ENCODE measurements around the gene RTN3.
A peak's percentile ranks its signal among the peaks of the same experiment; 100 is the strongest.
"Not testable (repeated sequence)": the region's sequence is repeated elsewhere in the genome, so short reads cannot be mapped to it uniquely, and the experiment has no call there.

Gene RTN3, protein sequence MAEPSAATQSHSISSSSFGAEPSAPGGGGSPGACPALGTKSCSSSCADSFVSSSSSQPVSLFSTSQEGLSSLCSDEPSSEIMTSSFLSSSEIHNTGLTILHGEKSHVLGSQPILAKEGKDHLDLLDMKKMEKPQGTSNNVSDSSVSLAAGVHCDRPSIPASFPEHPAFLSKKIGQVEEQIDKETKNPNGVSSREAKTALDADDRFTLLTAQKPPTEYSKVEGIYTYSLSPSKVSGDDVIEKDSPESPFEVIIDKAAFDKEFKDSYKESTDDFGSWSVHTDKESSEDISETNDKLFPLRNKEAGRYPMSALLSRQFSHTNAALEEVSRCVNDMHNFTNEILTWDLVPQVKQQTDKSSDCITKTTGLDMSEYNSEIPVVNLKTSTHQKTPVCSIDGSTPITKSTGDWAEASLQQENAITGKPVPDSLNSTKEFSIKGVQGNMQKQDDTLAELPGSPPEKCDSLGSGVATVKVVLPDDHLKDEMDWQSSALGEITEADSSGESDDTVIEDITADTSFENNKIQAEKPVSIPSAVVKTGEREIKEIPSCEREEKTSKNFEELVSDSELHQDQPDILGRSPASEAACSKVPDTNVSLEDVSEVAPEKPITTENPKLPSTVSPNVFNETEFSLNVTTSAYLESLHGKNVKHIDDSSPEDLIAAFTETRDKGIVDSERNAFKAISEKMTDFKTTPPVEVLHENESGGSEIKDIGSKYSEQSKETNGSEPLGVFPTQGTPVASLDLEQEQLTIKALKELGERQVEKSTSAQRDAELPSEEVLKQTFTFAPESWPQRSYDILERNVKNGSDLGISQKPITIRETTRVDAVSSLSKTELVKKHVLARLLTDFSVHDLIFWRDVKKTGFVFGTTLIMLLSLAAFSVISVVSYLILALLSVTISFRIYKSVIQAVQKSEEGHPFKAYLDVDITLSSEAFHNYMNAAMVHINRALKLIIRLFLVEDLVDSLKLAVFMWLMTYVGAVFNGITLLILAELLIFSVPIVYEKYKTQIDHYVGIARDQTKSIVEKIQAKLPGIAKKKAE

DNA sequence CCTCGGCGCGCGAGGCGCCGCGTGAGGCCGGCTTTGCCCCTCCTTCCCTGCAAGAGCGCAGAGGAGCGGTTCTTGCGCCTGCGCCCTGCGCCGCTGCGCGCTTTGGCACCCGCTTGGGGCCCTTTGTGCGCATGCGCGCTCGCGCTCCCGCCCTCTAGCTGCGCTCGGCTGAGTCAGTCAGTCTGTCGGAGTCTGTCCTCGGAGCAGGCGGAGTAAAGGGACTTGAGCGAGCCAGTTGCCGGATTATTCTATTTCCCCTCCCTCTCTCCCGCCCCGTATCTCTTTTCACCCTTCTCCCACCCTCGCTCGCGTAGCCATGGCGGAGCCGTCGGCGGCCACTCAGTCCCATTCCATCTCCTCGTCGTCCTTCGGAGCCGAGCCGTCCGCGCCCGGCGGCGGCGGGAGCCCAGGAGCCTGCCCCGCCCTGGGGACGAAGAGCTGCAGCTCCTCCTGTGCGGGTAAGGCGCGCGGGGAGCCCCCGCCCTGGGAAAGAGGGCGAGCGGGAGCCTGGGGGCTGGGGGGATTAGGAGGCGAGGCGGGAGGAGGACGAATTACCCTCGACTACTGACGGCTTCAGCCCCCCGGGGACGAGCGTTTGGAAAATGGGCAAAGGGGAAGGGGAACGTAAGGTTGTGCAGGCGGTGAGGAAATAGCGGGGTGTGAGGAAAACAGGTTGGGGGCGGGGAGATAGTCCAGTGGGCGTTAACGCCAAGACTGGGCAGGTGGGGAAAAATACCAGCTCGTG is at the start of gene RTN3:
Gene RTN3, plus strand, starts transcription at position 180 of the 745 bp plus-strand sequence. Its CDS starts 137 bp downstream, at position 317.
- DNase-seq (ENCODE audit: insufficient read length, low spot score), result peak; percentile 96
- peak; percentile 92 for FAIRE-seq
- peak; percentile 91 for TF ChIP-seq POLR2A (IDR thresholded peaks at IDR 0.05; ENCODE audit: low read depth, low read length)

GRCh38 chr11:63635762-63636465 is 45.4 kb upstream of the RTN3 start:
- DNase-seq (ENCODE audit: insufficient read length, low spot score) (peak; percentile 61), FAIRE-seq (peak; percentile 73)
- no peak for TF ChIP-seq POLR2A (IDR thresholded peaks at IDR 0.05; ENCODE audit: low read depth, low read length)

DNA sequence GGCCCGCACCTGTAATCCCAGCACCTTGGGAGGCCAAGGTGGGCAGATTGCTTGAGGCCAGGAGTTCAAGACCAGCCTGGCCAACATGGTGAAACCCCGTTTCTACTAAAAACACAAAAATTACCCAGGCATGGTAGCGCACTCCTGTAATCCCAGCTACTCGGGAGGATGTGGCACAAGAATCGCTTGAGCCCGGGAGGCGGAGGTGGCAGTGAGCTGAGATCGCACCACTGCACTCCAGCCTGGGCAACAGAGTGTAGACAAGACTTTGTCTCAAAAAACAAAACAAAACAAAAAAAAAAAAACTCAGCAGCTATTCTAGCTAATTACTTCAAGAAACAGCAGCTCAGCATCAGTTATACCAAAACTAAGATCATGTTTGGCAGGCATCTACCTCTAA is 42.9 kb upstream of the RTN3 start:
- DNase-seq (ENCODE audit: insufficient read length, low spot score); FAIRE-seq: not testable (repeated sequence)

- DNase-seq (ENCODE audit: insufficient read length, low spot score), result no peak
- TF ChIP-seq POLR2A (IDR thresholded peaks at IDR 0.05; ENCODE audit: low read depth, low read length), result no peak
- no peak for FAIRE-seq
Observed at GRCh38 chr11:63639199-63639832, 42.0 kb upstream of the RTN3 start.

DNA sequence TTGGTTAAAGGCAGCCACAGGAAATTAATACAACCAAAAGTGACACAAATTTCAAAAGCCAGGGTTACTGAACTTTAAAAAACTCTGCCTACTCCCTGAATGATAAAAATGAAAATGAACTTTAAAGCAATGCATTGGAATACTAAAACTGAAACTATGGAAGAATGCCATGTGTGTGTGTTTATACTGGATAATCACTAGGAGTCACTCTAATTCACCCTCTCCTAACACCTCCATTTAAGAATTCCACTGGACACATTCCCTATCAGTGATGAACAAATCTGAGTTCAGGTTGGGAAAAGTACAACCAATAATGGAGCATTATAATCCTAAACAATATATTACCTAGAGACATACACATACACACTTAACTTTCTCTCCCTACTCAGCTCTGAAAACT is 39.6 kb upstream of the RTN3 start:
- peak; percentile 84 for FAIRE-seq
- no peak for DNase-seq (ENCODE audit: insufficient read length, low spot score)
- TF ChIP-seq POLR2A (IDR thresholded peaks at IDR 0.05; ENCODE audit: low read depth, low read length), result no peak

DNA sequence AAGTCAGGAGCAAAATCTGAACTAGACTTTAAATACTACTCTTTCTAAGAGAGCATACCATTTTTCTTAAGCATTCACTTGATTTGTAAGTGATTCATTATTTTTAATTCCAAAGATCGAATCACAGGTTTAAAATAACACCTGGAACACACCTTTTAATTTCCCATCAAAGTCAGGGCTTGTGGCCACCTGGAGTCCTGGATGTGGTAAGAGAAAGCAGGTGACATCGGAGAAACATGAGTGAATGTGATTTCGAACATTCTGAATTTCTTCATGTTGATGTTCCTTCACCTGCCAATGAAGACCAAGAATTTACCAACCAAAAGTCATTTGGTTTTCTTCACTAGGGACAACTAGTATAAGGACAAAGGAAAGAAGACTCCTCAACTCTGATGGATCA is 38.1 kb upstream of the RTN3 start:
- FAIRE-seq, result peak; percentile 11
- DNase-seq (ENCODE audit: insufficient read length, low spot score), result no peak
- TF ChIP-seq POLR2A (IDR thresholded peaks at IDR 0.05; ENCODE audit: low read depth, low read length), result no peak

DNA sequence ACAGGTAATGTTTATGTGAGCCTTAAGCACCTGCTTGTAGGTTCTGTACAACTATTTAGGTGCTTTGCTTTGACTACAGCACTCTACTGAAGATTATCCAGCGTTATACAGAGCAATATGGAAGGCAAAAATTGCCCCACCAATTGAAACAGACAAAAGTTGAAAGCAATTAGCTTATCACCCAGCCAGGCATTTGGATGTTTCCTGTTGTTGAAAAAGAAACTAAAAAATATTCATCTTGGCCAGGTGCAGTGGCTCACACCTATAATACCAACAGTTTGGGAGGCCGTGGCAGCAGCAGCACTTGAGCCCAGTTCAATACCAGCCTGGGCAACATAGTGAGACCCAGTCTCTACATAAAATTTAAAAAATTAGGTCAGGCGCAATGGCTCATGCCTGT is 28.6 kb upstream of the RTN3 start:
- FAIRE-seq, result no peak
- no peak for DNase-seq (ENCODE audit: insufficient read length, low spot score)
- TF ChIP-seq POLR2A (IDR thresholded peaks at IDR 0.05; ENCODE audit: low read depth, low read length), result no peak

DNA sequence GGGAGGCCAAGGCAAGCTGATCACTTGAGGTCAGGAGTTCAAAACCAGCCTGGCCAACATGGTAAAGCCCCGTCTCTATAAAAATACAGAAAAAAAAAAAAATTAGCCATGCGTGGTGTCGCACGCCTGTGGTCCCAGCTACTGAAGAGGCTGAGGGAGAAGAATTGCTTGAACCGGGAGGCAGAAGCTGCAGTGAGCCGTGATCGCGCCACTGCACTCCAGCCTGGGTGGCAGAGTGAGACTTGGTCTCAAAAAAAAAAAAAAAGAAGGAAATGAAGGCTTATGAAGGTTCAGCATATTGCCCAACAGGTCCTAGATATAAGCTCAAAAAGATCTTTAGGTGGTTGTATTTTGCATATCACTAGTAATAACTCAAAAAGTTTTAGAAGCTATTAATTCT is 20.3 kb upstream of the RTN3 start:
- DNase-seq (ENCODE audit: insufficient read length, low spot score) (no peak), FAIRE-seq (no peak)
- TF ChIP-seq POLR2A (IDR thresholded peaks at IDR 0.05; ENCODE audit: low read depth, low read length), result no peak

DNA sequence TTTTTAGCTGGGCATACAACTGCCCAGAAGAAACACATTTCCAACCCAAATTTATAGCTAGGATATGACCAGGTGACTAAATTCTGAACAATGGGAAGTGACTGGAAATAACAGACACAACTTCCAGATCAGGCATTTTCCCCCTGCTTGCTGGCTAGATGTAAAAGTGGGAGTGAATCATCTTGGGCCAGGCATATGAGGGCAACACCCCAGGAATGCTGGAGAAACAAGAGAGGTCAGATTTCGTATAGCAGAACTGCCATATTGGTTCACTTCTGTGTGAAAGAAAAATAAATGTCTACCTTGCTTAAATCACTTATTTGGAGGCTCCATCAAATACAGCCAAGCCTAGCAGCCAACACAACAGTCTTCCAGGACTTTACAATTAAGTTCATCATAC is 17.5 kb upstream of the RTN3 start:
- peak; percentile 91 for FAIRE-seq
- no peak for TF ChIP-seq POLR2A (IDR thresholded peaks at IDR 0.05; ENCODE audit: low read depth, low read length)
- DNase-seq (ENCODE audit: insufficient read length, low spot score), result peak; percentile 84

DNA sequence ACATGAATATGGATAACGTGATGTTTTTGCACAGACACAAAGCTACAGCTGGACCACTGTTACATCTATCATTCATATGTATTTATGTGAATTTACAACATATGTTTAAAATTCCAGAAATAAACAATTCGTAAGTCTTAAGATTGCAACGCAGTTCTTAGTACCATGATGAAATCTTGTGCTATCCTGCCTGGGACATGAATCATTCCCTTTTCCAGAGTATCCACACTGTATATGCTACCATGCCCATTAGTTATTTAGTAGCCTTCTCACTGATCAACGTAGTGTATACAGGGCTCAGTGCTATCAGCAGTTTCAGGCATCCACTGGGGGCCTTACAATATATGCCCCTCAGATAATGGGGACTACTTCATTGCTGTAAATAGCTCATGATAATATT is 14.4 kb upstream of the RTN3 start:
- FAIRE-seq (no peak), DNase-seq (ENCODE audit: insufficient read length, low spot score) (no peak)
- TF ChIP-seq POLR2A (IDR thresholded peaks at IDR 0.05; ENCODE audit: low read depth, low read length), result no peak

- TF ChIP-seq POLR2A (IDR thresholded peaks at IDR 0.05; ENCODE audit: low read depth, low read length), result no peak
- FAIRE-seq, result peak; percentile 91
- DNase-seq (ENCODE audit: insufficient read length, low spot score), result peak; percentile 76
Observed at GRCh38 chr11:63667995-63668795, 13.1 kb upstream of the RTN3 start.

- no peak for DNase-seq (ENCODE audit: insufficient read length, low spot score)
- no peak for FAIRE-seq
- no peak for TF ChIP-seq POLR2A (IDR thresholded peaks at IDR 0.05; ENCODE audit: low read depth, low read length)
Observed at GRCh38 chr11:63670096-63670432, 11.2 kb upstream of the RTN3 start.

Measured in H54 (cell line).